Measurements from ENCODE around the gene FXN.
A peak's percentile ranks its signal among the peaks of the same experiment; 100 is the strongest.
"Not testable (repeated sequence)": the region's sequence is repeated elsewhere in the genome, so short reads cannot be mapped to it uniquely, and the experiment has no call there.

Gene FXN

DNA sequence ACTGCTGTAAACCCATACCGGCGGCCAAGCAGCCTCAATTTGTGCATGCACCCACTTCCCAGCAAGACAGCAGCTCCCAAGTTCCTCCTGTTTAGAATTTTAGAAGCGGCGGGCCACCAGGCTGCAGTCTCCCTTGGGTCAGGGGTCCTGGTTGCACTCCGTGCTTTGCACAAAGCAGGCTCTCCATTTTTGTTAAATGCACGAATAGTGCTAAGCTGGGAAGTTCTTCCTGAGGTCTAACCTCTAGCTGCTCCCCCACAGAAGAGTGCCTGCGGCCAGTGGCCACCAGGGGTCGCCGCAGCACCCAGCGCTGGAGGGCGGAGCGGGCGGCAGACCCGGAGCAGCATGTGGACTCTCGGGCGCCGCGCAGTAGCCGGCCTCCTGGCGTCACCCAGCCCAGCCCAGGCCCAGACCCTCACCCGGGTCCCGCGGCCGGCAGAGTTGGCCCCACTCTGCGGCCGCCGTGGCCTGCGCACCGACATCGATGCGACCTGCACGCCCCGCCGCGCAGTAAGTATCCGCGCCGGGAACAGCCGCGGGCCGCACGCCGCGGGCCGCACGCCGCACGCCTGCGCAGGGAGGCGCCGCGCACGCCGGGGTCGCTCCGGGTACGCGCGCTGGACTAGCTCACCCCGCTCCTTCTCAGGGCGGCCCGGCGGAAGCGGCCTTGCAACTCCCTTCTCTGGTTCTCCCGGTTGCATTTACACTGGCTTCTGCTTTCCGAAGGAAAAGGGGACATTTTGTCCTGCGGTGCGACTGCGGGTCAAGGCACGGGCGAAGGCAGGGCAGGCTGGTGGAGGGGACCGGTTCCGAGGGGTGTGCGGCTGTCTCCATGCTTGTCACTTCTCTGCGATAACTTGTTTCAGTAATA lies at the start of gene FXN:
Gene FXN, plus strand, starts transcription at position 315 of the 871 bp plus-strand sequence. Its CDS starts 31 bp downstream, at position 346.
- peak; percentile 79 for DNase-seq

DNA sequence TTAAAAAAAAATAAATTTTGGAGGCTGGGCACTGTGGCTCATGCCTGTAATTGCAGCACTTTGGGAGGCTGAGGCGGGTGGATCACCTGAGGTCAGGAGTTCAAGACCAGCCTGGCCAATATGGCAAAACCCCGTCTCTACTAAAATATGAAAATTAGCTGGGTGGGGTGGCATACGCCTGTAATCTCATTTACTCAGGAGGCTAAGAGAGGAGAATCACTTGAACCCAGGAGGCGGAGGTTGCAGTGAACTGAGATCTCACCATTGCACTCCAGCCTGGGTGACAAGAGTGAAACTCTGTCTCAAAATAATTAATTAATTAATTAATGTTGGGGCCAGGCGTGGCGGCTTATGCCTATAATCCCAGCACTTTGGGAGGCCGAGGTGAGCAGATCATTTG lies 48.6 kb upstream of the FXN start:
- not testable (repeated sequence) for DNase-seq

DNA sequence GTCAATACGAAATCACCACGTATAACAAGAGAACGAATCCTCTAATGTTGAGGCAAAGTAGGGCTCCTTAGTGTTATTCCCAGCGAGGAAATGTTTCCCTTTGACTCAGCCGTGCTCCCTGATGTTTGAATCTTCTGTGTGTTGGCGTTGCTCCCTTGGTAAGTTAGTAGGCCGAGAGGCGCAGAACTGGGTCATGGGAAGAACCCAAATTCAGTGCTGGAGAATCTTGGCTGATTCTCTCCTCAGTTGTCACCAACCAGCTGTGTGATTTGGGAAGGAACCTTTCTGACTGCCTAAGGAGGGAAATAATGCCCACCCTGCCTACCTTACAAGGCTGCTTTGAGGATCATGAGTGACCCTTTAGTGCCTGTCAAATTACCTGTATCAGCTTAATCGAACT lies 44.1 kb upstream of the FXN start:
- DNase-seq = no peak

DNA sequence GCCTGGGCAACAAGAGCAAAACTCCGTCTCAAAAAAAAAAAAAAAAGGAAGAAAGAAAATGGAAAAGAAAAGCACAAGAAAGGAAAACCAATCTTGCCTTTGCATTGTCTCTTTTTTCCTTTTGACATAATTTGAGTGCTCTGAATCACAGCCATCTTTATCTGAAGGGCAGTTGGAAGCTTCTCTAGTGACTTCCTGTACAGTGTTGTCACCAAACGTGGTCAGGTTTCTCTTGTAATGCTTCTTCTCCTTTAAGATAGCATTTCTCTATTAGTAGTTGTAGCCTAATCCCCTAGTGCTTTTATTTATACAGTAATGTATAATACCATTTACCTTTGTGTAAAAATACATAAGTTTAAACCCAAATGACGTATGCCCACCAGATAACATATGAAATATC lies 39.8 kb upstream of the FXN start:
- DNase-seq = no peak

DNA sequence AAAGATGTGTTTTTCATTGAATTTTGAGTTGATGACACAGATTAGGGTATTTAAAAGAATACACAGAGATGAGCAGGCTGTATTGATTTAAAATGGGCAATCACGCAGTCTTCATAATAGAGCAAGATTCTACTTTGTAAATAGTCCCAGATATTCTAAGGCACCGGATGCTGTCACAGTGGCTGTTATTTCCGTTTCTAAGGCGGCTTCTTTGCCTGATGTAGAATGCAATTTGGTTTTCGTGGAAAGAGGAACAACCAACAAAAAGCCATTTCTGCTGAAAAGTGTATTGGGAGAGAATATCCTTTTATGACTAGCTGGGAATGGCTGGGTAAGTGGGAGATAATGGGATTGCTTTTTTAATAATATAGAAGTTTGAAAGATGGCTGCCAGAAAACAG lies 39.1 kb upstream of the FXN start:
- no peak for DNase-seq

DNA sequence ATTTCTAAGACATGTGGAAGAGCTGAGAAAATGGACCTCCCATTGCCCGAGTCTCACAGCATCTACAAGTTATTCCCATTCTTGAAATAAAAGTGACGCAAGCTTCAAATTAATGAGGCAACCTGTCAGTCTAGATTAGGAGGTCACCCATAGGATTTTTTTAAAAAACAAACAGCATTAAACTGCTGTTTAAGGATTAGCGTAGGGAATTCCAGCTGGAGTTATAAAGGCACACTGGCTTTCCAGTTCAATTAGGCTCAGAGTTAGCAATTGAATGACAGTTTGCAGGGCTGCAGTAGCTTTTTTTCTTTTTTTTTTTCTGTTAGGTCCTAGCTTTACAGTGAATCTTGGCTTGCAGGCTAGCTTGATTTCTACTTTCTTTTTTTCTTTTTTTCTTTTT lies 37.9 kb upstream of the FXN start:
- no peak for DNase-seq

DNA sequence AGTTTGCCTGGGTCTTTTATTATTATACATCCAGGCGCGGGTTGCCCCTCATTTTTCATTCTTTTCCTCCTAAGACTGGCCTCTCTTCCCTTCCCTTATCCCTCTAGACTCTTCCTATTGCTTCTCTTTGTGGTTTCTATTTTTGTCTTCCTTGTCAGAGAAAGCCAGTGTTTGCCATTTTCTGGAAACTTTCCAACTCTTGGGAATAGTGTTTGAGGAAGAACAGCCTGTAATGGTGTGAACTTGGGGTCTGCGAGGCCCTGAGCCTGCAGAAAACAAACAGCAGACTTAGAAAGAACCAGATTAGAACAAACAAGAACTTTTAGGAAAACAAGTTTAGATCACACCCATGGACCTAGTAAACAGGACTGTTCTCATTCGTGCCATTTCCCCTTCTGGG lies 37.2 kb upstream of the FXN start:
- no peak for DNase-seq

DNA sequence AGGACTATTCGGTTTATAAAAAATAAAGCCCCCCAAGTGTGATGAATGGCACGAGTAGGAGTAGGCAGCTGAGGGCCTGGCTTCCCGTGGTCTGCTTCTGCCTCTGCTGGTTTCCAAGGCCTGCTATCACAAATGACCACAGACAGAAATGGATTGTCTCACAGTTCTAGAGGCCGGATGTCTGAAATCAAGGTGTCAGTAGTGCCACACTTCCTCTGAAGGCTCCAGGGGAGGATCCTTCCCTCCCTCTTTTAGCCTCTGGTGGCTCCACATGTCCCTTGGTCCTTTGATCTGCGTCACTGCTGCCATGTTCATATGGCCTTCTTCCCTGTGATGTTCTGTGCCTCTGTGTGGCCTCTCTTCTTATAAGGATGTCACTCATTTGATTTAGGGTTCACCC lies 36.7 kb upstream of the FXN start:
- no peak for DNase-seq

DNA sequence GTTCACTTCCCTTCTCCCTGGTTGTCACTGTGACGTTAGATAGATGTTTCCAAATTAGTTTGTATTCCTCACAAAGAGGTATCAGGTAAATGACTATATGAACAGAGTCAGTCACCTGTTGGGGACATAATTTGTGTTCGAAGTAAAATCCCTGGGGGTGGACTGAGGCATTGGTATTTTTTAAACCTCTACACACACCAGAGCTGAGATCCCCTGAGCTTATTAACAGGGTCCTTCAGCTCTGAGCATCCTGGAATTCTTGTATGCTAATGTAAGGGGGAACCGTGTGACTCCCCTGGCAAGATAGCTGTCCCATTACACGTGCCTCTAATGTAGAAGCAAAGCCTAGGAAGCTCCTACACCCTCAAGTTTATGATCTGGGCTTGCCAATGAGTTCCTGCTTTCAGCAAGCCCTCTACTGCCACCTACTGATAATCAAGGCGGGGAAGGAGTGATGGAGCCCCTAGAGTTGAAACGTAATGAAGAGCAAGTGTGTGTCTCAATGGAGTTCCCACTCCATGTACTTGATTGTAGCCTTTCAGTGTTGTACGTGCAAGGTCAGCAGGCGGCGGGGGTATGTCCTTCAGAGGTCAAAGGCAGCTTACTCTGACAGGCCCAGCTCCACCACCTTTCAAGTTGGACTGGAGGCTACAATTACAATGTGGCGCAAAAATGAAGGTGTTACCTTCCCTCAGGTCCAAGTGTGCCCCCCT lies 36.0 kb upstream of the FXN start:
- DNase-seq = peak; percentile 67

DNA sequence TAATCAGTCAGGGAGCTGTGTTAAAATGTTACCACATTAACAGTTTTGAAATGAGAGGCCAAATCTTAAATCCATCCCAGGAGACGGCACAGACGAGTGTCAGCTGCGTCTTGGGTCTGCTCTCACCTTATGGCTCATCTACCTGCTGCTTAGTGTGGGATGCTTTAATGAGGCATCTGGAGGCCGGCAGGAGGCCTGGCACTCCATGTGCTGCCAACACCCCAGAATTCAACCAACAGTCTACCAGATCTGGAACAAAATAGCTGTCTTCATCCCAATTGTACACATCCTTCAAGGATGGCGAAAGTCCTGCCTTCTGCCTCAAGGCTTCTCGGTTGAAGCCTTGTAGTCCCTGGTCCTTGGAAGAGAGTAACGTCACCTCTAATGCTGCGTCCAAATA lies 33.6 kb upstream of the FXN start:
- DNase-seq = no peak

DNA sequence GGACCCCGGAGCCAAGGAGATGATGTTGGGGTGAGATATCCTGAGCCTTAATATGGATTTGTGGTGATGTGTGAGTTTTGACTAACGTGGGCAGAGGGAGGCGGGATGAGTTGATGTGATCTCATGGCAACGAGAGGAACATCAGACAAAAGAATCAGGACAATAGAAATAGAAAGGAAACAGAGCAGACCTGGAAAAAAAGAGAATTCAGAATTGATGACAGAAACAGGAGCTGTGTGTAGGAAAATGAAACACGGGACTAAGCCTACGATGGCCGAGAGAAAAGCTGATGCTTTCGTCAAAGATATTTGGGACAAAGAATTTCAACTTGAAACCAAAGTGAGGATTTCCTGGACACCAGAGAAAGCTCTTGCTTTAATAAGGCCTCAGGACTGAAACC lies 32.5 kb upstream of the FXN start:
- DNase-seq = no peak

DNA sequence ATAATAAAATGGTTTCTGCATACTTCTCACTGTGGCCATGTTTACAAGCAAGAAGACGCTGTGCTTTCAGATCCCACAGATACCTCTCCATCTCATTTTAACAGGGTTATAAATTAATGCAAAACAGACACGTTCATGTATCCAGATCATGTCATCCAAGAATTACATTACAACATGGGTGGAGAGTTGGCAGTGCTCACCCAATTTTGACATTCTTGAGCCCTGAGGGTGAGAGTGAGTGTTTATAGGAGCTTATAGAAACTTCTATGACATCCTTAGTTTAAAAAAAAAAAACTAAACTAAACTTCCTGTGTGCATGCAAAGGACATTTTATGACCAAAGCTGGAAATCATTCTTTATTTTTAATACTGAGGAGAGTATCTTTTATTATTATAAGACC lies 30.7 kb upstream of the FXN start:
- DNase-seq = no peak

DNA sequence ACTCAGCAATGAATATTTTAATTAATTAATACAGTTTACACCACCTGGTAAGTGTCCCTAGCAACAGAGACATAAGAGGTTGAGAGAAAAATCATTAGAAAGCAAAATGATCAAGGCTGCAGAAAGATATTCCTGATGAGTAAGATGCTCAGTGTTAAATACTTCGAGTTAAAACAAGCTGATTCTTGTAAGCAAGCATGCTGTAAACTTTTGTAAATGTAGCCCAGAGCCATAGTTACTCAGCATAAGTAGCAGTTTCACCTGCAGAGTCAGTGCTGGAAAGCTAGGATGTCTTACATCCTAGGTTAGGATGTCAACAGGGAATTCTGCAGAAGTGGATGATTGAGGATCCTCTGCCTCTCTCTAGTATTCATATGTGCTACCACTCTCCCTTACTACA lies 25.8 kb upstream of the FXN start:
- no peak for DNase-seq

DNA sequence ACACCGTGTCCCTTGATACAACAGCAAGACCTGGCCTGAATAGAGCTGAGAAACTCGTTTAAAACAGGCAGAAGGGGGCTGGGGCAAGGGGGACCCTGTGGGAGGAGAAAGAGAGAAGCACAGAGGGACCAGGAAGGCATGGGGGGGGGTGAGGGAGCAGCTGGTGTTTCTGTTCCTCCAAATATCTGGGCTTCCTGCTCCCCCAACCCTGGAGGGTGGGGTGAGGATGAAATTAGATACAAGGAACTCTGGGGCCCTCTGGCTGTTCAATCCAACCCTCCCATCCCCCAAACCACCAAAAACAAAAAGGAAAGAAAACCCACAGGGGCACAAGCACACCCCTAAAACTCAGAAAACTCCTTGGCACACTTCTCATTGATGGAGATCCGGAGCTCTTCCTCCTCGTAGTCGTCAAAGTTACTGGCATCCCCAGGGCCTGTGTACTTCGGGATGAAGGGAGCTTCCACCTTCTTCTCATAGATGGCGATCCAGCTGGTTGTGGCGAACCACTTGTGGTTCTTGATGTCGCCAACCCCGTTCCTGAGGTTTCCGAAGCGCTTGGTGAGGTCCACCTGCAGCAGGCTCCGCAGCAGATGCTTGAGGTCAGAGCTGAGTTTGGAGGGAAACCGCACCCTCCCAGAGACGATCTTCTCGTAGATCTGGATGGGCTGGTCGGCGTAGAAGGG lies 22.7 kb upstream of the FXN start:
- no peak for DNase-seq

DNA sequence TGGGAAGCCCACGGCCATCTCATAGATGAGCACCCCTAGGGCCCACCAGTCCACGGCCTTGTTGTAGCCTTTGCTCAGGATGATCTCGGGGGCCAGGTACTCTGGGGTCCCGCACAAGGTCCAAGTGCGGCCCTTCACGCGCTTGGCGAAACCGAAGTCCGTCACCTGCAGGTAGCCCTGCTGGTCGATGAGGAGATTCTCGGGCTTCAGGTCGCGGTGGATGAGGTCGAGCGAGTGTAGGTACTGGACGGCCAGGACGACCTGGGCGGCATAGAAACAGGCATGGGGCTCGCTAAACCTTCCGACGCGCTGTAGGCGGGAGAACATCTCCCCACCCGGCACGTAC lies 22.2 kb upstream of the FXN start:
- no peak for DNase-seq

DNA sequence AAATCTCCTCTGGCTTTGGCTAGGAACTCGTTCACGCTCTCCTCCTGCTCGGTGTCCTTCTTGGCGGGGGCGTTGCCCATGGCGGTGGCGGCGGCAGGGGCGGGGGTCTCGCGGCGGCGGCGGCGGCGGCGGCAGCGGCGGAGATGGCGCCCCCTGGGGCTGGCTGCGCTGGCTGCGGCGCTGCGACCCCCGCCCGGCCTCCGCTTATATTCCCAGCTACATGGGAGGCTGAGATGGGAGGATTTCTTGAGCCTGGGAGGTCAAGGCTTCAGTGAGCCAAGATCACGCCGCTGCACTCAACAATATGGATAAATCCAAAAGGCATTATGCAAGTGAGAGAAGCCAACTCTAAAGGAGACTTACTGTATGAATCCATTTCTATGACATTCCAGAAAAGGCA lies 21.5 kb upstream of the FXN start, which contains the start of gene PRKACG:
Gene PRKACG, minus strand, starts transcription at position 101 of the 400 bp plus-strand sequence. Its CDS starts 21 bp downstream, at position 80.
- no peak for DNase-seq

DNA sequence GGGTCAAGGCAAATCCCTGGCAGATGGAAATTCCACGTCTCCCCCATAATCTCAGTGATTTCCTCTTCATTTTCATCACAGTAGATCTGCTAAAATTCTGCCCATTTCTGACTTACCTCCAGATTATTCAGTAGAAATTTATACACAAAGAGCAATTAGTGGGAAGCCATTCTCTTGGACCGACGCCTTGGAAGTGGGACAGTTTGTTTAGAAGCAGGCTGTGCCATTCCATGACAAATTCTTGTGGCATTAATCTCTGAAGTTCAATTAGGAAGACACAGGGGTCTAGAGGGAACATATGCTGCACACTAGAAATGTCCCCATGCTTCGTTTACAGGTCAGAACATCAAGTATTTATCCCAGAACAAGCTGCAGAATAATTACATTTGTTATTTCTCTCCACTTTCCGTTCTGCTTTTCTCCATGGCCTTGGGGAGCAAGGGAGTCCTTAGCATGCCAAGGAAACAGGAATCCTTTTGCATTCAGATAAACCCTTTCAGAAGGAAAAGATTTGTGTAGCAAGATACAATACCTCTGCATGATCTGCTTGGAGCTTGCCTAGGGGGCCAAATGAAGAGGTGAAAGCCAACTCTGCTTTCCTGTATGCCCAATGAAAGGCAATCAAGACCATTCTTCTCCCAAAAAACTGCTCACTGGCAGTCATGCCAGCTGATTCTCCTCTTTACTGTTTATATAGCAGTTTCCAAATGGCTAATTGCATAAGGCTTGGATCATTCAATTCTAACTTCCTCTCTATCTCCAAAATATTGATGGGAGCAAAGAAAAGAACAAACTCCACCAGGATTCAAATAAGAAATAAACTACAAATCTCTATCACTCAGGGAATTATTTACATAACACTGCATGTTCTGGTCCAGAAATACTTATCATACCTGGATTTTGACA lies 19.1 kb upstream of the FXN start:
- no peak for DNase-seq

DNA sequence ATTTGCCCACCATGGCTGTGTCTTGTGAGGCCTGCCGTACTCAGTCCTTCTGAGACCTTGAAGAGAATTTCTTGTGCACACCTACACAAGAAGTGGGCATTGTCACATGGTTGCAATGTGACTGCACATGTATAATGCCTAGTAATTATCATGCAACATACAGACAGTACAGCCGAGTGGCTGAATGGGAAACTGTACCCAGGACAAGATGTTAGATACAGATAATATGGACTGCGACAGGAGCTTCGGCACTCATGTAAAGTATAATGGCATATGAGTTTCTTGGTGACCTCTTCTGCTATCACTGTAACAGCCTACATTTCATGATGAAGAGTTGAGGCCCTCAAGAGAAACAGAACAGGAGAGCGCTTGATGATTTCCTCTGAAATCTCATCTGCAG lies 16.8 kb upstream of the FXN start:
- DNase-seq = no peak

DNA sequence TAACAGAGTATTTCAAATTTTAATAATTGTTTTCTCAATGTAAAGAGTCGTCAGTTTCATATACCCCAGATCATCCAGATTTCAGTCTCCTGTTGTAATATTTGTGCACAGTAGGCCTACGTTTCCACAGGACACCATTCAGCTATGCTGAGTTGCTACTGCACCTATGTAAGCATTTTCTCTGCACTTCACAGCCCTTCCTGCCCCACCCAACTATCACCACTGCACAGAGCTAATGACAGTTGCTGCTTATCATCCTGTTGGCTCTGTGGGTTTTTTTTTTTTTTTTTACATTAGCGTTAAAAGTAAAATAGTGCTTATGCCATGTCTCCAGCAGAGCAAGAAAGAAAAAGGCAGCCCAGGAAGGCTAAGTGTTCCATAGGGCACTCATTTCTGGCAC lies 15.7 kb upstream of the FXN start:
- DNase-seq = peak; percentile 49

DNA sequence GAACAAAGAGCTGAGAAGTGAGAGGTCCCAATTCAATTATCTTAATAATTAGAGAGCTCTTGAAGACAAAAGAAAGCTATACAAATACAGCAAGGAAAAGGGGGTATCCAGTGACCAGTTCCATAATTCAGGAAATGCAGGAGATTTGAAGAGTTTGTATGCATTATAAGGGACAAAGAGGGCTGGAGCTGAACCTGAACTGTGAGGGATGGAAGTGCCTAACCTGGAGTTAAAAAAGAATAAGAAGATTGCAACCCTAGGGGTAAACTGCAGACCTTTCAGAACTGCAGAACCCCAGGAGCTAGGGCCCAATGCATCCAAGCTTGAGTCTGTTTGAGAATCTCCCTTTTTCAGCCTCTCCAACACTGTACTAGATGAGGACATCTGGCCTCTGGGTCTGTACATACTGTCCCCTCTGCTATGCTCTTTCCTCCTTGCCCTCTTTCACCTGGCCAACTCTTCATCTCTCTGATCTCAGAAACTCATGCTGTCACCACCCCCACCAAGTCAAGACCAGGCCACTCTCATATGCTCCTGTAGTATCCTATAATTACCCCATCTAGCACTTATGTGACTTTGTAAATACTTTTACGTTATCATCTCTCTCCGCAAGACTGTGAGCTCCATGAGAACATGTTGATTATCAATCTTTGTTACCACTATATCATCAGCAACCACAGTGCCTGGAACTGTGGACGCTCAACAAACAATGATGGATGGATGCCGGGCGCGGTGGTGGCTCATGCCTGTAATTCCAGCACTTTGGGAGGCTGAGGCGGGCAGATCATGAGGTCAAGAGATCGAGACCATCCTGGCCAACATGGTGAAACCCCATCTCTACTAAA lies 15.0 kb upstream of the FXN start:
- no peak for DNase-seq

DNA sequence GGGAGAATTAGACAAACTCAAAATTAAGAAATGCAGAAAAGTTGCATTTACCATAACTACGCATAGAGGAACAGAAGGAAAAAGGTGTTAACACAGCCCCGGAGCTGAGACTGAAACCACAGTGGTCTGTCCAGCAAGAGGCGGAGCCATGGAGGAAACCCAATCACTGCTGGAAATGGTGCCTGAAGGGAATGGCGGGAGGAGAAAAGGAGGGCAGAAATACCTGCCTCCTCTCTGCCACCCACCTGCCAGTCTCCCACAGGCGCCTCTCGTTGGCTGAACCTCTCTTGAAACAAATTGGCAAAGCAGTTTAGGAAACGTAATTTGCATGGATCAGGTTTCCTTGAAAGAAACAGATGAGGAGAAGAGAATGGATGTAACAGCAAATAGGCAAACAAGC lies 11.9 kb upstream of the FXN start:
- DNase-seq = no peak

Measured in CD4-positive, alpha-beta T cell treated with Interleukin-15 for 1 hour (primary cell).